Ovary (tissue), 9 donors: ENCODE measurements around the gene ZMYND8. TPM values are rescaled to one million over a fixed set of nuclear protein-coding genes. Genes with fewer than 3 reads are reported as not detected.
A peak's percentile ranks its signal among the peaks of the same experiment; 100 is the strongest.
"Not testable (repeated sequence)": the region's sequence is repeated elsewhere in the genome, so short reads cannot be mapped to it uniquely, and the experiment has no call there.

Source experiments
- DNase-seq, 5 donors: peaks; one replicate each; pipeline ENCODE4 v3.0.0-alpha.2; 2019 to 2020
- H3K27ac ChIP-seq, 2 donors: fragments of 200-600 bp; one replicate each; pipeline versions ENCODE4 v1.5.1 to v1.8.0; 2019 to 2022
- H3K27me3 ChIP-seq: fragments of 200-600 bp; one replicate; pipeline ENCODE4 v1.8.0; 2022
- H3K36me3 ChIP-seq: fragments of 200-600 bp; sonication (generic); one replicate; pipeline ENCODE4 v1.5.1; 2019
- H3K4me1 ChIP-seq: one replicate; pipeline ENCODE4 v1.8.1; 2013; ENCODE audit warnings: mild to moderate bottlenecking, moderate library complexity; ENCODE audit not compliant: insufficient read depth
- H3K4me3 ChIP-seq: fragments of 200-600 bp; sonication (generic); one replicate; pipeline ENCODE4 v1.5.1; 2017
- H3K9me3 ChIP-seq, 2 donors: fragments of 200-600 bp in 1 of 2; sonication (generic) in 1 of 2; one replicate each; pipeline versions ENCODE4 v1.5.1 to v1.8.1; 2013 to 2019; ENCODE audit warnings: mild to moderate bottlenecking in 1 of 2, moderate library complexity in 1 of 2
- EP300 ChIP-seq: sonication (generic); formaldehyde crosslinking; IDR thresholded peaks from one replicate; pipeline ENCODE4 v1.6.1; 2017; ENCODE audit warnings: antibody characterized with exemption
- POLR2A ChIP-seq: fragments of 450-650 bp; IDR thresholded peaks from one replicate; pipeline ENCODE4 v1.6.1; 2017; ENCODE audit warnings: antibody characterized with exemption, mild to moderate bottlenecking, moderate library complexity
- WGBS, 3 donors: extraction: QIAGEN DNeasy Blood & Tissue Kit in 1 of 3; methylation state at CpG; one replicate each; pipeline versions ENCODE4 v1.1.5 to v1.1.7; 2013 to 2017; 5-methylcytosine and 5-hydroxymethylcytosine counted together
- intact Hi-C, 4 donors: fragments of 100-400 bp; cut with DNase I; formaldehyde crosslinking; loops; one replicate each; pipeline versions ENCODE4 v1.11.0 to v1.15.1; 2022 to 2023
- polyA plus RNA-seq, 2 donors: library from polyadenylated mRNA; stranded (reverse); fragments of 200-250 nt in 1 of 2; fragments of 350-450 nt in 1 of 2; fragmentation: Illumina TruSeq in 1 of 2; extraction: RNeasy Lipid Tissue Mini Kit (QIAGEN cat#74804) in 1 of 2; gene quantifications; one replicate each; pipeline ENCODE4 v1.2.3, GENCODE V29; 2013 to 2014
- total RNA-seq, 7 donors: library from RNA; depleted of rRNA in 2 of 7; stranded (reverse); fragments of >200 nt in 2 of 7; fragmentation: NEBNext Ultra II Directional in 3 of 7; extraction: Animal tissue kit (Norgen Biotek cat#: 25700) in 3 of 7; gene quantifications; one replicate each; pipeline versions ENCODE4 v1.1.0 to v1.2.4, GENCODE V29; 2016 to 2023
- TF ChIP-seq, protein P1 (sequence below), 3 donors: fragments of 450-650 bp in 2 of 3; fragments of 200-600 bp in 1 of 3; IDR thresholded peaks; one replicate each; pipeline versions ENCODE4 v1.5.1 to v1.8.0; 2016 to 2022; ENCODE audit warnings: antibody characterized with exemption in 3 of 3, mild to moderate bottlenecking in 1 of 3
- donor health status: DM: no; HTN: no; CAD: no; lungs with moderate emphysema.
- donor health status: DM: no; HTN: no; CAD: no.
- donor health status: Bipolar disorder and iron deficiency.
- donor health status: DM: yes; HTN: yes; CAD: no.
- donor health status: DM: no; HTN: no; CAD: no.
- donor health status: DM: yes; HTN: yes; CAD: no.

The ZMYND8 gene
- total and polyA plus RNA-seq, 9 donors: 8.3 to 40.7 (median 30.5) TPM

DNA sequence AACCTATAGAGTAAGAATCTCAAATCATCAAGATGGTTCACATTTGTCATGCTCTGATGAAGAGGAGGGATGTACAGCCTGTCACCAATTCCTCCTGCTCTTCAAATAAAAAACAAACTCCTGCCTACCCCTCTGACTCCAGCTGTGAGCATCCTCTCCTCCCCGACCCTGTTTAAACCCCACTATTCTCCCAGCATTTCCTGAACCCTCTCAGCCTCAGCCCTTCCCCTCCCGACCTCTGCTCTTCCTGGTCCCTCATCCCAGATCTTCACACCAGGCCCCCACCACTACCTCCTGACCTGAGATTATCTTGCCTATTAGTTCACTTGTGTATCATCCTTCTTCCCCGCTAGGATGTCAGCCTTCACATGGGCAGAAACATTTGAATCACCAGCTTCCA is 75.8 kb downstream of the ZMYND8 start:
- Histone ChIP-seq H3K36me3 (no peaks in the 10 kb centered on the region), H3K9me3 (no peaks in the 10 kb centered on the region), H3K4me1 (peaks cover 1% of the 10 kb centered on the region), H3K27ac (no peak overlapping the region), H3K27me3 (no peaks in the 10 kb centered on the region), H3K4me3 (no peak overlapping the region)
- TF ChIP-seq EP300: no peak
- no peak for TF ChIP-seq POLR2A
- TF ChIP-seq, protein P1, sequence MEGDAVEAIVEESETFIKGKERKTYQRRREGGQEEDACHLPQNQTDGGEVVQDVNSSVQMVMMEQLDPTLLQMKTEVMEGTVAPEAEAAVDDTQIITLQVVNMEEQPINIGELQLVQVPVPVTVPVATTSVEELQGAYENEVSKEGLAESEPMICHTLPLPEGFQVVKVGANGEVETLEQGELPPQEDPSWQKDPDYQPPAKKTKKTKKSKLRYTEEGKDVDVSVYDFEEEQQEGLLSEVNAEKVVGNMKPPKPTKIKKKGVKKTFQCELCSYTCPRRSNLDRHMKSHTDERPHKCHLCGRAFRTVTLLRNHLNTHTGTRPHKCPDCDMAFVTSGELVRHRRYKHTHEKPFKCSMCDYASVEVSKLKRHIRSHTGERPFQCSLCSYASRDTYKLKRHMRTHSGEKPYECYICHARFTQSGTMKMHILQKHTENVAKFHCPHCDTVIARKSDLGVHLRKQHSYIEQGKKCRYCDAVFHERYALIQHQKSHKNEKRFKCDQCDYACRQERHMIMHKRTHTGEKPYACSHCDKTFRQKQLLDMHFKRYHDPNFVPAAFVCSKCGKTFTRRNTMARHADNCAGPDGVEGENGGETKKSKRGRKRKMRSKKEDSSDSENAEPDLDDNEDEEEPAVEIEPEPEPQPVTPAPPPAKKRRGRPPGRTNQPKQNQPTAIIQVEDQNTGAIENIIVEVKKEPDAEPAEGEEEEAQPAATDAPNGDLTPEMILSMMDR (IDR thresholded peaks at IDR 0.05): no peak
- 87 to 91% (median 87%) methylated on average over 3 of the region's 3 CpGs for WGBS, 3 donors
- DNase-seq: no peak
- intact Hi-C loops: no loop called here

DNA sequence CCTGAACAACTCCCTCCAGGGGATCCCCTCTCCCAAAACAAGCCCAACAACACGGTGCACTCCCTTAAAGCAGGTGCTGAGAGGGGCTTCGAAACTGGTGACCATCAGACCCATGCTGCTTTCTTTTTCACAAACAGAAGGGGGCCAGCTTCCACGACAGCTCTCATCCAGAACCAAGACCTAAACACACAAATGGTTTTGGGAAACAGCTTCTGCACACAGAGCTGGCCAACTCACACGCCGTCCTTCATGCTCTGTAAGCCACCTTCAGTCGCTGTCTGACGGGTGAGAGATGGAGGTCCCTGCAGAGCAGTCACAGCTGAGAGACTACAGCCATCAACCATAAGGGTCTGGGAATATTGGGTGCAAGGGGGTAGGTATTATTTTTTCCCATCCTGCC is 76.3 kb downstream of the ZMYND8 start:
- 83 to 87% (median 85%) methylated on average over 7 of the region's 7 CpGs for WGBS, 3 donors
- Histone ChIP-seq H3K36me3 (no peaks in the 10 kb centered on the region), H3K4me3 (no peak overlapping the region), H3K4me1 (peaks cover 1% of the 10 kb centered on the region), H3K27me3 (no peaks in the 10 kb centered on the region), H3K27ac (no peak overlapping the region), H3K9me3 (no peaks in the 10 kb centered on the region)
- intact Hi-C loops: no loop called here
- DNase-seq: no peak
- TF ChIP-seq POLR2A: no peak
- TF ChIP-seq, protein P1 (IDR thresholded peaks at IDR 0.05): no peak
- no peak for TF ChIP-seq EP300

DNA sequence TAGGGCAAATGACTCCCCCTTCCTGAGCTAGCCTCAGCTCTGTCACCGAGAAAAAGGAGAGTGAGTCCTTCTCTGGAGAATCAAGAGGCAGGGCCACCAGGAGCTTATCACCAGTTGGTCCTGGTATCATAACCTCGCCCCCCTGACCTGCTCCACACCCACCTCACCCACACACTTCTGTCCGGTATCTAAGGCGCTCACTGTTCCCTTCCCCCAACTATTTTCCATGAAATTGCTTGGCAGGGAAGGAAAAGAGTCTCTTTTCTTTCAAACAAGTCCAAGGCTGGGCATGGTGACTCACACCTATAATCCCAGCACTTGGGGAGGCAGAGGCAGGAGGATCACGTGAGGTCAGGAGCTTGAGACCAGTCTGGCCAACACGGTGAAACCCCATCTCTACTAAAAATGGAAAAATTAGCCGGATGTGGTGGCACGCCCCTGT is 77.6 kb downstream of the ZMYND8 start:
- Histone ChIP-seq H3K27ac (no peak overlapping the region), H3K36me3 (no peaks in the 10 kb centered on the region), H3K9me3 (no peaks in the 10 kb centered on the region), H3K4me1 (peaks cover 2% of the 10 kb centered on the region), H3K4me3 (no peak overlapping the region), H3K27me3 (no peaks in the 10 kb centered on the region)
- WGBS, 3 donors: 88 to 94% (median 92%) methylated on average over 8 of the region's 8 CpGs
- TF ChIP-seq EP300 (no peak), POLR2A (no peak)
- TF ChIP-seq, protein P1 (IDR thresholded peaks at IDR 0.05): no peak
- intact Hi-C loops: loop anchor here in 2 of 4 donors (5.0 to 10.0 kb wide), 2 partner anchors 33 to 346 kb away; no protein-coding TSS in a partner anchor
- no peak for DNase-seq

DNA sequence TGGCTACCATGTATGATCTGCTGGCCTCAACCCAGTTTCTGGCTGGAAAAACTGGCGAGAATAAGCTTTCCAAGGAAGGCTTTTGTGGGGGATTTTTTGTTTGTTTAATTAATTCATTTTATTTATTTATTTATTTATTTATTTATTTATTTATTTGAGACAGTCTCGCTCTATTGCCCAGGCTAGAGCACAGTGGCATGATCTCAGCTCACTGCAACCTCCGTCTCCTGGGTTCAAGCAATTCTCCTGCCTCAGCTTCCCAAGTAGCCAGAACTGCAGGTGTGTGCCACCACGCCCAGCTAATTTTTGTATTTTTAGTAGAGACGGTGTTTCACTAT is 79.0 kb downstream of the ZMYND8 start:
- H3K4me3 ChIP-seq, H3K27me3 ChIP-seq, DNase-seq, H3K36me3 ChIP-seq, H3K4me1 ChIP-seq, H3K27ac ChIP-seq, H3K9me3 ChIP-seq: not testable (repeated sequence)
- intact Hi-C loops: loop anchor here in 2 of 4 donors (5.0 to 10.0 kb wide), 2 partner anchors 35 to 347 kb away; no protein-coding TSS in a partner anchor
- 73 to 78% (median 75%) methylated on average over 5 of the region's 5 CpGs for WGBS, 3 donors

DNA sequence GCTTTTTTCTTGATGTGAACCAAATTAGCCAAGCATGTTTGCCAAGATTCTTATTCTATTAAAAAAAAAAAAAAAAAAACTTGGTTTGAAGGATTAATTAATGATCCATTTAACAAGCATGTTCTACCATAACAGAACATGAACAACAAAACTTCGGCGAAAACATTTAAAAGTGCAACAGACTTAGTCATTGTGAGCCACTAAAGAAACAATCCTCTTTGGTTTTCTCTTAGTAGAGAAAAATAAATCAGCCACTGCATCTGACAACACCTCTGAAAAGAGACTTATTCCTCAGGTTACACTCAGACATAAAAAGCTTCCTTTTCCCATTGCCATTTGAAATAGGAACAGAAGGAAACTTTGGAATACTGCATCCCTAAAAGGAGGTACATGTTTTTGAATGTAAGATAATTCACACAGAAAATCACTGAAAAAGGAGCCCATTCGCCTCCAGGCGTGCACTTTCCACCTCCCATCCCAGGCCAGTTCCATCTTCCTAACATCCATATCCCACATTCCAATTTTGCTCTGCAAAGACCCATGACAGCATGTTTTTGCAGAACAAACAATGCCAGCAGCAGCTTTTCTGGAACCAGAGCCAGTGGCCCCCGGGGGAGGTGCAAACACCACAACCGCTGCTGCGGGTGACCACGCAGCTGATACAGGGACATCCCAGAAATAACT is 79.5 kb downstream of the ZMYND8 start:
- Histone ChIP-seq H3K36me3 (no peaks in the 10 kb centered on the region), H3K27me3 (no peaks in the 10 kb centered on the region), H3K9me3 (no peaks in the 10 kb centered on the region), H3K27ac (no peak overlapping the region), H3K4me3 (no peak overlapping the region), H3K4me1 (peaks cover 2% of the 10 kb centered on the region)
- TF ChIP-seq, protein P1 (IDR thresholded peaks at IDR 0.05): no peak
- no peak for TF ChIP-seq EP300
- TF ChIP-seq POLR2A: no peak
- WGBS, 3 donors: 16 to 18% (median 17%) methylated on average over 8 of the region's 8 CpGs
- peak; percentile 52 to 72 (median 65) for DNase-seq
- intact Hi-C loops: loop anchor here in 2 of 4 donors (5.0 to 10.0 kb wide), 2 partner anchors 35 to 348 kb away; no protein-coding TSS in a partner anchor
